ENCODE results near the gene HOXC9.

HOXC9 gene

DNA sequence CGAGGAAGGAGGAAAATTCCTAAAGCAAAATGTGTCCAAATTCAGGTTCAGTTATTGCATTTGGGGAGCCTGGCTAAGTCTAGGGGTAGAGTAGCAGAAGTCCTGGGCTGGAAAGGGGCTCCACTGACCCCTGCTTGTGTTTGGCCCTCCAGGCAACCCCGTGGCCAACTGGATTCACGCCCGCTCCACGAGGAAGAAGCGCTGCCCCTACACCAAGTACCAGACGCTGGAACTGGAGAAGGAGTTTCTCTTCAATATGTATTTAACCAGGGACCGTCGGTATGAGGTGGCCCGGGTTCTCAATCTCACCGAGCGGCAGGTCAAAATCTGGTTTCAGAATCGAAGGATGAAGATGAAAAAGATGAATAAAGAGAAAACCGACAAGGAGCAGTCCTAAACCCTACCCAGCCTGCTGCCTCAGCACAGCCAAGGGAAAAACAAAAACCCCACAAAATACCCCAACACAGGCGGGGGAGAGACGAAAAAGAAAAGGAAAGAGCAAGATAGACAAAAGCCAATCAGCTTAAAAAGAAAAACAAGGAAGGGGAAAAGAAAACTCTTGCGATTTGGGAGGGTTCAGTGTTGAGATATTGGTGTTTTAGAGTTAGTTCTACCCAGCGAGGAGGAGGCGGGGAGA lies 2.4 kb downstream of the HOXC9 start:
- no peak for DNase-seq

DNA sequence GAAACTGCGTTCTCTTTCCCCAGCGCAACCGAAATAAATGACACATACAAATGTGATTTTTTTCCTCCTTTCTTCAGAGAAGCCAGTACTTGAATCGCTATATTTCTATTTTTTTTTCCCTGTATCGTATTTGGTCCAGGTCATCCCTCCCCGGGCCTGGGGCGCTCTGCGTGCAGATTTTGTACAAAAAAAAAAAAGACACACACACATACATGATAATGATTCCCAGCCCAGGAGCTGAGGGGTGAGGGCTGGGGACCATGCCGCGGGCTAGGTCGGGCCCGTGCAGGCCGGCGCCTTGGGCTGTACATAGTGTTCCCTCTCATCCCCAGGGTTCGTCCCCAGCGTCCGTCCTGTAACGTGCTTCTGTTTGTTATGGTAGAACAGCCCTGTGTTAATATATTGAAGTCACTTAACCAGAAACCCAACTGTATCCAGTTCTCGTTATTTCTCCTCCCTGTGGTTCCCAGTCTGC lies 3.0 kb downstream of the HOXC9 start:
- no peak for DNase-seq

DNA sequence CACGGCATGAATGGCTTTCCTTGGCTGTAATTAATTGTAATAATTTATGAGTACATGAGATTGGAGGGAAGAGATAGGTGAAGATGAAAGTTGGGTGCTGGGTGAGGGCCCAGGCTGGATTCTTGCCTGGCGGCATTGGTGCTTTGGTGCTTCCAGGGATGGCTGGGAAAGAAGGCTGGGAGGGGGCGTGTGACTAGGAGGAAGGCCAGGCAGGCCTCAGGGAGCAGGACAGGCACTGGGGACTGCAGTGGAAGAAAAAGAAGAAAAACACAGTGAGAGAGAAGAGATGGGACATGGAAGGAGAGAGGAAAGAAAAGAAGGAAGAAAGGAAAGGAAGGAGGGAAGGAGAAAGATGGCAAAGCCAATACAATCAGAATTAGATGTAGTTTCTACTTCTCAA lies 3.7 kb downstream of the HOXC9 start:
- no peak for DNase-seq

DNA sequence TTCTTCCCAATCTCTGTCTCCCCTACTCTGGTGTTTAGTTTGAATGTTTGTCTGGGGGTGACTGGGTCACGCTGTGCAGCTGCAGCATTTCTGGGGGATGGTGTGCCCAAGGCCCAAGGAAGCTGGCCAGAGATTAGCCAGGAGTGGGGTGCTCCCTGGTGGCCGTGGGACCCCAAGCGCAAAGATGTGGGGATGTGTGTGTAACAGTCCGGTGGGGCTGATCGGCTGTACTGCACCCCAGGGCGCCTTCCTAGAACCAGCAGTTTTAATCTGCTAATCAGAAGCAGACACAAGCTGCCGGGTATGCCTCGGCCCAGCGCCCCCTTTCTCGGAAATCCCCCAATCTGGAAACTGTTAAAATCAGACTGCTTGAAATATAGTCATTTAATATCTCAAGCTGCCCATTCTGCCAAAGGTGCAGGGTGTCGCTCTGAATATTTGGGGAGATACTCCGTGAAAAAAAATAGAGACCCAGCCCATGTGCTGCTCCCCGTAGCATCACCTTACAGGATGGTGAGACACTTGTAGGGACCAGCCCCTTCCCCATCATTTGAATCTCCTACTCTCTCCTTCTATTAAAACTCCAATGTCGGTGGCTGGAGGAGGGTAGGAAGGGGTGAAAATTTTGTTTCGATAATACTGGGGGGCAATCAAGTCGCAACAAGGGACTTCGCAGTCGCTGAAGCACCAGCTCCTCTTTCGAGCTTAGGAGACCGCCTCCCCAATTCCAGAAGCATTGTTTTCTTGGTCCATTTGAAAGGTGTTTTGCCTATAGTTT lies 4.3 kb downstream of the HOXC9 start:
- DNase-seq = no peak

DNA sequence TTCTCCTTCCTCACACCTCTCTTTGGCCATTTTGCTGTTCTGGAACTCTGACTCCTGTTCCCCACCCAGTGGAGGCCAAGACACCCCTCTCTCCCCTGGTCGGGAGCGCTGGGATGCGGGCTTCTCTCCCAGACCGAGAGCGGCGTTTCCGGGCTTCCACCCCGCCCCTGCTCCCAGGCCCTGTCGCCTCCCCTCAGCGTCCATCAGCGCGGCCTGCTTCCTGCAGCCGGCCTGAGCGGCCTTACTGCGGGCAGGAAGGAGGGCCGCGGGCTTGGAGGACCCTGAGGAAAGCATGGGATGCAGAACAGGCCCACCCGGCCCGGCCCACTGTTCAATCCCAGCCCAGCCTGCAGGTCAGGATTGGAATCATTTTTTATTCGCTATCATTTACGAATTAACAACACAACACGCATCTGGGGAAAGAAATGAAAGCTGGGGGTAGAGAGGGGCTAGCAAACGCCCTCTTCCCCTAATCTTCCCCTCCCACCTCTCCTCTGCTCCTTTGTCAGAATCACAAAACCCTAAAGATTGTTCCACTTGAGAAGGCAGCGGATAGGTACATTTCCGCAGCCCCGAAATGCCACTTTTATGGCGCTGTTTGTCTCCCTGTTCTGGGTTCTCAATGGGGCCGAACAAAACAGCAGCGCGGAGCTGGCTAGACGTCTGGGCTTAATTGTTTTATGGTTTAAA lies 5.0 kb downstream of the HOXC9 start:
- DNase-seq = peak; percentile 47 to 69

DNA sequence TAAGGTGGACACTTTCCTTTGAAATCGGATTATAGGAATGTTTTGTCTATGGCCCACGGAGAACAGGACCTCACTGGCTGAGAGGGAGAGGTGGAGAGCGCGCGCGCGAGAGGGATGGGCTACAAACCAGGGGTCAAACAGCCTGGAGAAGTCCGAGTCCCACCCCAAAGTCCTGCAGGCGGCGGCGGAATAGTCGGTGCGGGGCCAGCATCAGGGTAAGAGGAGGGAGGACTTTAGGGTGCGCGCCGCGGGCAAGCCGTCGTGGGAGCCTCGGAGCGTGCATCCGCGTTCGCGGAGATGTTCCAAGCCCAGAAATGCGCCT lies 5.5 kb downstream of the HOXC9 start:
- no peak for DNase-seq

DNA sequence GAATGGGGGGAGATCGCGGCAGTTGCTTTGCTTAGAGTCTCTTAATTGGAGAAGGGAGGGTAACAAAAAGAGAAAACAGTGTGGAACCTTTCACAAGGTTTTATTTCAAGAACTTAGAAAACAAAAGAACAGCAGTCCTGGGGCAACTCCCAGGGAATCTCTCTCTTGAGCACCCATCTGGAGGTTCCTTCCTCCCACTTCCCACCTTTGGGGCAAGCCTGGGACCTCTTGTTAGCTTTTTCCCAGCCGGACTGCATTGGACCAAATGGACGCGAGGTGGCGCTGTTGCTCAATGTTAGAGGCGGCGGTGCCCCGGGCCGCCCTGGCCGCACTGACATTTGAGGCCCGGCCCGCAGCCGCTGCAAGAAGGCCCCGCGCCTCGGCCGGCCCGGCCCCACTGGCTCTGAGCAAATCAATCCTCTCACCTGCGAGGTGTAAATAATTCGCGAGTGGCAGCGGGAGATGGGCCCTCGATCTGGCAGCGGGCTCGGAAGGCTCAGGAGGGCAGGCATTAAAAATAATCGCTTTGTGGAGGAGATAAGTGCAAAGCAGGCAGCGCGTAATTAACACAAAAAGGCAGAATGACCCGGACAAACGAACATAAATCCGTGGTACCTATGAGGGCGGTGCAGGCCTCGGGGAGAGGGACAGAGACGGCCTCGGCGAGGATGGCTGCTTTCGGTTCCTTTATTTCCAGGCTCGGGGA lies 6.0 kb downstream of the HOXC9 start:
- peak; percentile 70 to 73 for DNase-seq

DNA sequence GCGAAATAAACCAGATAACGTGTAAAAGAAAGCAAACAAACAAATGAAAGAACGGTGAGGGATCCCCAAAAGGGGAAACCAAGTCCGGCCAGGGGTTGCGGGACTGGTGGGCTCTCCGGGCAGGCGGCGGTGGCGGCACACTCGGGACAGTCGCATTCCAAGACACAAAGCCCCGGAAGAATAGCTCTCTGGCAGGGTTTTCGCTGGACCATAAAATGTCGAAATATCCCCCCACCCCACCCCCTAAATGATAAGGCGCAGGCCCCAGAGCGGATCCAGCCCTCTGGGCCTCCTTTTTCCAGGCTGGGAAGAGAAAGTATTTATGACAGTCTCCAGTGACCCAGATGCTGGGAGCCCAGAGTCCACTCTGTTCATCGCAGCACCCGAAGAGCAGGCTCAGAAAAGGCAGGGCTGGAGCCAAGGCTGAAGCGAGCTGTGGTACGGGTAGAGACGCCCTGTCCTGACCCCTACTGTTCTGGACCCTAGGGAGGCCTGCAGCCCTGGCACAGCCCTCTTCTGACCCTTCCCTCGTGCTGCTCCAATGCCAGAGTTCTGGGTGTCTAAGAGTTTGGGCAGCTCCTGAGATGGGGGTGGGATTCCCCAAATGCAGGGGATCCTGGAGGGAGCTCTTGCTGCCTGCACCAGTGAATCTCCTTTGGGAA lies 6.7 kb downstream of the HOXC9 start:
- no peak for DNase-seq

DNA sequence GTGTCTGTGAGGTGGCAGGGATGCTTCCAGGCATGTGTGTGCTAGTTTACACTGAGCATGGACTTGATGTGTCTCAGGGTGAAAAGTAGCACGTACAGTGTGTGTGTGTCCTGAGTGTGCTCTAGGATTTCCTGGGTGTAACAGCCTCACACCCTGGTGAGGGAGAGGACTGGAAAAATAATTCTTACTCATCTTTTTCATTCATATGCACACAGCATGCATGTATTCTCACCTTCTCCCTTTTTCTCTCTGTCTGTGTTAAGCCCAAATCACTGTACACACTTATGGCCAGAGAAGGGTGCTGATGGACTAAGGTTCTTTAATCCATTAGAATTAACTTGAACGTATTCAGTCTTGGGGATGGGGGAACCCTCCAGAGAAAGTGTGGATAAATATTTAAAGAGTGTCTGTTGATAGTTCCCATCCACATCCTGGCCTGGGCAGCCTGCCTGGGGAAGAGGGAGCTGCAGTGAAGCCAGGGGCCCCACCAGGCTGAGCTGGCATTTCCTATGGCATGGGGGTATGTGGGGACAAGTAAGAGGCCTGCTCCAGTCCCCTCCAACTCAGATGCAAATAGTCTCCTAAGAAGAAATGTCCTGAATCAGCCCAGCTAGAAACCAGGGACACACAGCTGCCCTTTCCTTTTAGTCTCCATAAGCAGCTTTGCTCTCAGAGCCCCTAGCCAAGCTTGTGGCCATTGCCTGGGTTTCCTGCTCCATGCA lies 7.7 kb downstream of the HOXC9 start:
- no peak for DNase-seq

DNA sequence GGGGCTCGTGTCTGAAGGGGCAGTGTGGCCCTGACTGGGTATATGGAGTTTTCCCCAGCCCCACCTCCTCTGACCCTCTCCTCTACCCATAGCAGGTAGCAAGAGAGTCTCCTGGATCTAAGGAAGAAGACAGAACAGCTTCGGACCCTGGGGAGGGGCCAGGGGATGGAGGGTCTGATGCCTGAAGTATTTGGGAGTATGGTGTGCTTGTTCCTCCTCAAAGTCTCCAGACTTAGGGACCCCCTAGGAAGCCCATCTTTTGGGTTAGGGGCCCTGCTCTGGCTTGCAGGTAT lies 8.2 kb downstream of the HOXC9 start:
- DNase-seq = no peak

DNA sequence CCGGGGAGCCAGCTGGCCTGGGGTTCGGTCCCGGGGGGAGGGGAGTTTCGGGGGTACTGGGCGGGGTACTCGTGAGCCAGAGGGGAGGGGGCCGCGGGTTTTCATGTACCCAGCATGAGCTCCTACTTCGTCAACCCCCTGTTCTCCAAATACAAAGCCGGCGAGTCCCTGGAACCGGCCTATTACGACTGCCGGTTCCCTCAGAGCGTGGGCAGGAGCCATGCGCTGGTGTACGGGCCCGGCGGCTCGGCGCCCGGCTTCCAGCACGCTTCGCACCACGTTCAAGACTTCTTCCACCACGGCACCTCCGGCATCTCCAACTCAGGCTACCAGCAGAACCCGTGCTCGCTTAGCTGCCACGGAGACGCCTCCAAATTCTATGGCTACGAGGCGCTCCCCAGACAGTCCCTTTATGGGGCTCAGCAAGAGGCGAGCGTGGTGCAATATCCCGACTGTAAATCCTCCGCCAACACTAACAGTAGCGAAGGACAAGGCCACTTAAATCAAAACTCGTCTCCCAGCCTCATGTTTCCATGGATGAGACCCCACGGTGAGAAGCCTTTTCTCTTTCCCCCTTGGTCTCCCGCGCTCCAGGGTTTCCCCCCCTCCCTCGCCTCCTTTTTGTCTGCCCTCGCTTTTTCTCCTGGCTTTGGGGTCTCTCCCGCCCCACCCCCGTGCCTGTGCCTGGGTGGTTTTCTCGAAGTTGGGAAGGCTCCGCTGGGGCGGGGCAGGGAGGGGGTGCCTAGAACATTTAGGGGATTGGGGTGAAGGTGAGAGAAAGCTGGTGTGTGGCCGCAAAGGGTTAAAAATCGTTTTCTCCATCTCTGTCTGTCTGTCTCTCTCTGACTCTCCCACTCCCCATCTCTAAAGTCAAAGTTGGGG lies 9.5 kb downstream of the HOXC9 start:
- DNase-seq = no peak

DNA sequence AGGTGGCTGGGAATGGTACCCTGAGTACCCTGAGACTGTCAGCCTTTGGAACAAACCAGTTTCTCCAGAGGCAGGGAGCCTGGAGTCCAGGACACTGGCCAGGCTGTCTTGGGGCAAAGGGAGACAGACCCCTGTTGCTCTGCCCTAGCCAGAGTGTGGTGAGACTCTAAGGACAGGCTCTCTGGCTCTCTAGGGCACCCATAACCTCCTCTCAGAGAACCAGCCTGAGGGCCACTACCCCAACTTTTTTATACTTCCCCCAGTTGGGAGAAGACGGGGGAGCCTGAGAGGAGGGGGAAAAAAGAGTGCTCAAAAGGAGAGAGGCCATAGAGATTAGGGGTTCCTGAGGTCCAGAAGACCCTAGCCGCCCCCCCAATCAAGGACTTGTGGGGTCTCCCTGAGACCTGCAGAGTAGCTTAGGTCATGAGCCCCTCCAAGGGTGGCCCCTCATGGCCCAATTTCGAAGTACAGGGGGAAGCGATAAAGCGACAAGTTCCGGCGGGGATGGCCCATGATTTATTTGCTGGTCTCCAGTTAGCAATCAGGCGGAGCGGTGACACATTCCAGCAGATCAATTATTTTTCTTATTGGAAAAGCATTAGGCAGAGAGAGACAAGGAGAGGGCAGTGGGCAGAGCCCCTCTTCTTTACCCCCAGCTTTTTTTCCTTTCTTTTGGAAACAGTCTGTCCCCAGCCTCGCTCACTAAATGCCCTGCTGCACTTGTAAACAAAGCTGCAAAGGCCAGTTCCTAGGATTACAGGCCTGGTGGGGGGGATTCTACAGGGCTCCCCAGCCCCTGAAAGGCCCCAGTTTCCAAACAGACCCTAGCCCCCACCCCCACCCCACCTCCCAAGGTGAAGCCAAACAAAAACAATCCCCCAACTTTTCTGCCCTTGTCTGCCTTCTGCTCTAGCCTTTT lies 10.4 kb downstream of the HOXC9 start:
- DNase-seq = no peak

DNA sequence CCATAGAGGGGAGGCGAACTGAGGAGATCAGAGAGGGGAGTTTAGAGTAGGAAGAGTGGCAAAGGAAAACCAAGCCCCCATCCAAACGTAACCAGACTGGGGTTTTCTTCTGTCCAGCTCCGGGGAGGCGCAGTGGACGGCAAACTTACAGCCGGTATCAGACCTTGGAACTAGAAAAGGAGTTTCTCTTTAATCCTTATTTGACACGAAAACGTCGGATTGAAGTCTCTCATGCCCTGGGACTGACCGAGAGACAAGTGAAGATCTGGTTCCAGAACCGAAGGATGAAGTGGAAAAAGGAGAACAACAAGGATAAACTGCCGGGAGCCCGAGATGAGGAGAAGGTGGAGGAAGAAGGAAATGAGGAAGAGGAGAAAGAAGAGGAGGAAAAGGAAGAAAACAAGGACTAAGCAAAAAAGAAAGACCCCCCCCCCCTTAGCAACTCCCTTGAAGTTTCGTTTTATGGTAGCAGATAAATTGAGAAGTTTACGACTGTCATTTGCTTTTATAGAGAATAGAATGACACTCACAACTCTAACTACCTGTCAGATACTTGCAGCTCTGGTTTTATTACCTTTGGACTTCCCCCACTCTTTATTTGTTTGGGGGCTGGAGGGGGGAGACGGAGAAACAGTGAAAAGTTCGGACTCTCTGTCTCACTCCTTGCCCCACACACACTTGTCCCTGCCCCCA lies 11.2 kb downstream of the HOXC9 start:
- no peak for DNase-seq

DNA sequence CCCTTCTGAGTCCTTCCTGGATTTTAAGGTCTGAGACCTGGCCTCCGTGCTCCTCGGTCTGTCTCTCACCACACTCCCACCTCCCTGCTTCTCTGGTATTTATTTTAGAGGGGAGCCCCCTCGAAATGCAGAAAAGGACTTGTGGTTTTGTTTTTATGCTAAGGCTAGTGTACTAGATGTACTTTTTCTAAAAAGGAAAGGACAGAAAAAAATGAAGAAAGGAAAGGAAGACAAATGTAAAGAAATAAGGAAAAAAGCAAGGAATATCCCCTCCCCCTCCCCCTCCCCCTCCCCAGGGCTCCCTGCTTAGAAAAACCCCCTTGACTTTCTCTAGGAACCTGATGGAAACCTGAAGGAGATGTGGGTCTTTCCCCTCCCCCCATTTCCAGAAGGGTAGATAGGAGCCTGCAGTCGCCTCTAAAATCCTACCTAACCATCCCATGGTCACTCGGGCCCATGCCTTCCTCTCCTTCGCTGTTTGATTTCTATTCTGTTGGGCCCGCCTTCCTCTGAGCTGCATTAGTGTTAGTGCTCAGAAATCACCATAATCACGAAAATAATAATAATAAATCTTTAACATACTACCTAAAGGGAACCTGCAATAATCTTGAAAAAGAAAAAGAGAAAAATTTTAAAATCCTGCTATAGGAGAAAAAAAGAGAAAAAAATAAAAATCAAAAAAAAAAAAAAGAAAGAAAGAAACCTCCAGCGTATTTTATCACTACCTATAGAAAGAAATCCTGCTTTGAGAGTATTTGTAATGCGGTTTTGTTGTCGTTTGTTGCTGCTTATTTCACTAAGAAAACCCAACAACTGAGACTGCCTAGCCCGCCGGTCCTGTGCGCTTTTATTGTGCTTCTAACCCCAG lies 11.9 kb downstream of the HOXC9 start:
- DNase-seq = no peak

DNA sequence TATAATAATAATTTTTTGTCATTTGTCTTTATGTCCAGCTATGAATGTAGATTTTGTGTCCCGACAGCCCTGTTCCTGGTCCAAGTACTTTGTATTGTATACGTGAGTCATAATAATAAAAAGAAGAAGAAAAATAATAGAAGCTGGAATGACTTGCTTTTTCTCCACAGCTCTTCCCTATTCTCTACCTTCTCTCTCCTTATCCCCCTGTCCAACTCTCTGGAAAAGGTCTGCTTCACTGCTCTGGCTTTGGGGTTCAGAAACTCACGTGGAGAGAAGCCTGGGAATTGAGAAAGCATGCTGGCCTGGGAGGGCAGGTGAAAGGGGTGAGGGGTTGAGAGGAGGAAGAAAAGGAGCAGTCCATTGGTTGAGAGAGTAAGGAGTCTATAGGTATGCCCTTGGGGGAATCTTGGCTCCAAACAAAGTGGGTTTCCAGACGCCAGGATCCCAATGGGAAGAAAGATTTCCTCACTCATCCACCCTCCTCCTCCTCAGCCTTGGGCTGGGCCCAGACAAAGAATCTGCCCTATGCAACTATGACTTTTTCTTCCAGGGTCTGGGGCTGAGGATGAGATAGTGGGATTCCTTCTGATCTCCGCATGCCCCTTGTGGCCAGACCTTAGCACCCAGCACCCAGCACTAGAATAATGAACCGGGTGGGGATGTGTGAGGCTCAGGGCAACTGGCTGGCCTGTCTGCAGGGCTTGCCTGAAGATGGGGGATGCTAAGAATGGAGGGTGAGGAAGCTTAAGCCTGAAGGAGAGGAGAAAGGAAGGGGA lies 12.9 kb downstream of the HOXC9 start:
- DNase-seq = no peak

DNA sequence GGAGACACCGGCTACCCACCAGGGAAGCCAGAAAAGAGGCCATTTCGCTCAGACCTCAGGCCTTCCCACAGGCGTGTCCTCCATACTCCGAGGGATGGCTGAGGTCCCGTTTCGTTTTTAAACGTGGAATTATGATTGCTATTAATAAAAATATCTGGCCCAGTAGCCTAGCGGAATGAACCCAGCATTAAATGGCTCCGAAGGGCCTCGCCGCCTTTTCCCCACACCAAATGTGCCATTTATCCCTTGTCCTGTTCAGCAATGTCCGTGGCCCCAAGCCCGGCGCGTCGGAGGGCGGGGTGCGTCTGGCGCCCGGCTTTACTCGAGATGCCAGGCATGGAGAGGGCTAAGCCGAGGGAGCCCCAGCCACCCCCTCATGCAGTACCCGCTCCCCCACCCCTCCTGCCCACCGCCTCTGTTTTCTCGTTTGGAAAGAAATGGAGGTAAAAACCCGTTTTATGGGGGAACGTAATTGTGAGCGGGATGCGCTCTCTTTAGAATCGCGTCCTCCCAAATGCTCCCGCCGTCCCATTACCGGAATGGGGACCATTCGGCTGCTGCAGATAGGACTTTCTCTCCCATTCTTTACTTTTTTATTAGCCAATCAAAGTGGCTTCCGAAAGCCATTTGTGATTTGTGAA lies 14.5 kb downstream of the HOXC9 start:
- no peak for DNase-seq

Measured in SHP77 (cell line).